IMR-90 (cell line): ENCODE measurements around the gene GRIK1. TPM values are rescaled to one million over a fixed set of nuclear protein-coding genes. Genes with fewer than 3 reads are reported as not detected.

ENCODE experiments used
- ATAC-seq: fragments of 200-7000 bp; cut with Tn5 transposase; 2 replicates; pipeline ENCODE4 v1.9.1; 2020; ENCODE audit warnings: low read depth, mild to moderate bottlenecking, moderate library complexity
- BruUV-seq: library from RNA; stranded (reverse); fragments of 400-500 nt; replicated peaks from 2 replicates; lab custom pipeline; 2021; lab: Mats Ljungman, UMichigan
- CTCF ChIA-PET: fragments of 300-600 bp; formaldehyde crosslinking; extraction: SDS; loops from one replicate; lab custom pipeline; 2021; ENCODE audit warnings: antibody characterized with exemption; lab: Yijun Ruan, JAX
- POLR2A ChIA-PET: fragments of 300-600 bp; sonication (Branson Sonifier 250); formaldehyde crosslinking; loops from one replicate; lab custom pipeline; 2022; ENCODE audit warnings: antibody characterized with exemption; ENCODE audit not compliant: unreplicated experiment; lab: Charles Lee
- DNase-seq: peaks from one replicate; pipeline ENCODE4 v3.0.0; 2013
- H2AFZ ChIP-seq: replicated peaks from 2 replicates; pipeline ENCODE3; 2013; ENCODE audit warnings: low read length, mild to moderate bottlenecking; ENCODE audit not compliant: poor library complexity
- H2AK5ac ChIP-seq: 2 replicates; pipeline ENCODE4 v1.6.1; 2013; ENCODE audit warnings: low read depth, low read length, inconsistent platforms
- H2AK9ac ChIP-seq: replicated peaks from 2 replicates; pipeline ENCODE3; 2013; ENCODE audit warnings: mild to moderate bottlenecking, low read depth, low read length, moderate library complexity; ENCODE audit not compliant: poor library complexity
- H2BK120ac ChIP-seq: 2 replicates; pipeline ENCODE4 v1.6.1; 2013; ENCODE audit warnings: low read depth, low read length, inconsistent platforms
- H2BK15ac ChIP-seq: 3 replicates; pipeline ENCODE4 v1.6.1; 2013; ENCODE audit warnings: low read depth, low read length, inconsistent platforms
- H2BK20ac ChIP-seq: 2 replicates; pipeline ENCODE4 v1.6.1; 2013; ENCODE audit warnings: low read depth, mild to moderate bottlenecking, inconsistent platforms, low read length, moderate library complexity
- H2BK5ac ChIP-seq: 2 replicates; pipeline ENCODE4 v1.6.1; 2013; ENCODE audit warnings: mild to moderate bottlenecking, low read depth, low read length, inconsistent platforms; ENCODE audit not compliant: poor library complexity, severe bottlenecking
- H3K14ac ChIP-seq: replicated peaks from 2 replicates; pipeline ENCODE4 v1.6.1; 2013; ENCODE audit warnings: low read depth, low read length, inconsistent platforms
- H3K18ac ChIP-seq: 2 replicates; pipeline ENCODE4 v1.6.1; 2013; ENCODE audit warnings: low read depth, low read length, control low read depth
- H3K23ac ChIP-seq: 2 replicates; pipeline ENCODE4 v1.6.1; 2013; ENCODE audit warnings: low read depth, low read length, inconsistent platforms
- H3K27ac ChIP-seq: 2 replicates; pipeline ENCODE4 v1.5.1; 2013; ENCODE audit warnings: mild to moderate bottlenecking, control low read depth, low read length; ENCODE audit not compliant: insufficient read depth
- H3K27me3 ChIP-seq: 2 replicates; pipeline ENCODE4 v1.6.1; 2013; ENCODE audit warnings: low read length; ENCODE audit not compliant: control insufficient read depth, insufficient read depth
- H3K36me3 ChIP-seq: 2 replicates; pipeline ENCODE4 v1.6.1; 2013; ENCODE audit warnings: low read length, mixed read lengths; ENCODE audit not compliant: control insufficient read depth, insufficient read depth
- H3K4ac ChIP-seq: 2 replicates; pipeline ENCODE4 v1.6.1; 2013; ENCODE audit warnings: low read depth, low read length, inconsistent platforms
- H3K4me1 ChIP-seq: 2 replicates; pipeline ENCODE4 v1.6.1; 2013; ENCODE audit warnings: low read length, mixed read lengths; ENCODE audit not compliant: control insufficient read depth, insufficient read depth
- H3K4me2 ChIP-seq: 2 replicates; pipeline ENCODE4 v1.6.1; 2013; ENCODE audit warnings: low read depth, mild to moderate bottlenecking, control low read depth, low read length, moderate library complexity
- H3K4me3 ChIP-seq: 2 replicates; pipeline ENCODE4 v1.5.1; 2013; ENCODE audit warnings: low read depth, mild to moderate bottlenecking, control low read depth, low read length, moderate library complexity; ENCODE audit not compliant: insufficient read depth
- H3K56ac ChIP-seq: 2 replicates; pipeline ENCODE4 v1.6.1; 2013; ENCODE audit warnings: low read length, inconsistent platforms; ENCODE audit not compliant: insufficient read depth; ENCODE audit errors: extremely low read depth
- H3K79me1 ChIP-seq, 2 experiments: 2 replicates each; pipeline ENCODE4 v1.6.1; 2013; ENCODE audit warnings: low read length in 2 of 2, inconsistent platforms in 1 of 2, low read depth in 1 of 2
- H3K9ac ChIP-seq: 2 replicates; pipeline ENCODE4 v1.6.1; 2013; ENCODE audit warnings: low read depth, low read length, control low read depth
- H3K9me1 ChIP-seq: 2 replicates; pipeline ENCODE4 v1.6.1; 2013; ENCODE audit warnings: low read length, inconsistent platforms; ENCODE audit not compliant: insufficient read depth
- H3K9me3 ChIP-seq: 2 replicates; pipeline ENCODE4 v1.6.1; 2013; ENCODE audit warnings: low read length; ENCODE audit not compliant: control insufficient read depth, insufficient read depth
- H4K20me1 ChIP-seq: 2 replicates; pipeline ENCODE4 v1.6.1; 2013; ENCODE audit warnings: low read length, inconsistent platforms; ENCODE audit not compliant: insufficient read depth
- H4K5ac ChIP-seq: 2 replicates; pipeline ENCODE4 v1.6.1; 2013; ENCODE audit warnings: mild to moderate bottlenecking, low read depth, low read length, control low read depth
- H4K8ac ChIP-seq, 2 experiments: 2 replicates each; pipeline ENCODE4 v1.6.1; 2013; ENCODE audit warnings: low read depth in 2 of 2, low read length in 2 of 2, control low read depth in 1 of 2, inconsistent platforms in 1 of 2
- H4K91ac ChIP-seq: 2 replicates; pipeline ENCODE4 v1.6.1; 2013; ENCODE audit warnings: low read depth, low read length, inconsistent platforms; ENCODE audit not compliant: insufficient read depth
- FOS ChIP-seq: fragments of 150-350 bp; IDR thresholded peaks from 2 replicates; pipeline ENCODE4 v1.6.1; 2016; ENCODE audit warnings: low read depth, low read length
- dilution Hi-C: fragments of 300-500 bp; cut with HindIII; formaldehyde crosslinking; loops from one replicate; pipeline ENCODE4 v1.14.3; 2018; ENCODE audit warnings: low sequenced_read_pairs; ENCODE audit not compliant: unreplicated experiment
- in situ Hi-C: fragments of 300-500 bp; cut with MboI; formaldehyde crosslinking; loops from 3 replicates; pipeline ENCODE4 v1.14.3; 2019; ENCODE audit warnings: low sequenced_read_pairs, inconsistent platforms, mixed read lengths
- intact Hi-C: fragments of 100-400 bp; cut with micrococcal nuclease; formaldehyde crosslinking; loops from 2 replicates; pipeline ENCODE4 v1.10.0; 2022
- polyA plus RNA-seq, 3 experiments: library from polyadenylated mRNA; depleted of rRNA; stranded (reverse); fragments of >200 nt; gene quantifications; 2 replicates each; pipeline ENCODE4 v1.2.3, GENCODE V29; 2012; ENCODE audit warnings: low replicate concordance in 1 of 3
- total RNA-seq: library from RNA; depleted of rRNA; stranded (reverse); fragments of >200 nt; gene quantifications from 2 replicates; pipeline ENCODE4 v1.2.3, GENCODE V29; 2012

Gene GRIK1
- total and polyA plus RNA-seq, 2 of the 4 experiments (the other 2 are of a cell fraction): not detected

DNA sequence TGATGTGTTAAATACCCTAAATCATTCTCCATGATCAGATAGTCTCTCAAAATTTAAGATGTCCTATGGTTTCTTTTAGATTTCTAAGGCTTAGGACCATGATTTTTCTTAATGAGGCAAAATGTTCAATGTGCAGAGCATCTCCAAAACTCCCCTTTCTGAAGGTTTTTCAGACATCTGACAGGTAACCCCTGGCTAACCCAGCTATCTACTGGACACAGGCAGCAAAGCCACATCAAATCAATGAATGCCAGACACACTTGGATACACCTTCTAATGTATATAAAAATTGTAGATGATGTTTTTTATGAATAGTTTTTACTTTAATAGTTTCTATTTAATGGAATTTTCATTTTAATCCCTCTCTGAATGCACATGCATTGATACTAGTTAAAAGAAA, 285.6 kb downstream of the GRIK1 start:
- no peak overlapping the region for H3K18ac ChIP-seq
- dilution Hi-C loops: no loop called here
- H2BK20ac ChIP-seq: no peak overlapping the region
- DNase-seq: no peak
- H3K4me2 ChIP-seq: no peak overlapping the region
- no peak overlapping the region for H3K27ac ChIP-seq
- H2AK9ac ChIP-seq: no peak overlapping the region
- no peak overlapping the region for H3K9ac ChIP-seq
- H3K4me3 ChIP-seq: no peak overlapping the region
- no peaks in the 10 kb centered on the region for H3K27me3 ChIP-seq
- no peaks in the 10 kb centered on the region for H3K9me1 ChIP-seq
- no peak for TF ChIP-seq FOS
- no peak overlapping the region for H3K14ac ChIP-seq
- no peak overlapping the region for H2BK120ac ChIP-seq
- H4K8ac ChIP-seq: no peak overlapping the region
- H2BK5ac ChIP-seq: no peak overlapping the region
- no peak overlapping the region for H4K91ac ChIP-seq
- intact Hi-C loops: no loop called here
- no peak overlapping the region for H2AFZ ChIP-seq
- ATAC-seq: no peak
- H3K23ac ChIP-seq: no peak overlapping the region
- CTCF ChIA-PET: no interaction called here
- H3K4ac ChIP-seq: no peak overlapping the region
- no peaks in the 10 kb centered on the region for H4K20me1 ChIP-seq
- H3K56ac ChIP-seq: no peak overlapping the region
- no peak overlapping the region for H2AK5ac ChIP-seq
- in situ Hi-C loops: no loop called here
- H3K9me3 ChIP-seq: no peaks in the 10 kb centered on the region
- H2BK15ac ChIP-seq: no peak overlapping the region
- H4K5ac ChIP-seq: no peak overlapping the region
- POLR2A ChIA-PET: no interaction called here
- no peaks in the 10 kb centered on the region for H3K79me1 ChIP-seq
- H3K4me1 ChIP-seq: peaks cover 3% of the 10 kb centered on the region; the same call in 1 of the 2 replicates
- no TSS peak for BruUV-seq
- H3K36me3 ChIP-seq: no peaks in the 10 kb centered on the region
